NCI-H146 treated with DMSO at 0.1 percent for 48 hours (cell line): ENCODE data around the gene CFAP52.
A peak's percentile ranks its signal among the peaks of the same experiment; 100 is the strongest.
"Not testable (repeated sequence)": the region's sequence is repeated elsewhere in the genome, so short reads cannot be mapped to it uniquely, and the experiment has no call there.

Experiments
- DNase-seq: peaks from one replicate; lab custom pipeline; 2025; ENCODE audit not compliant: unreplicated experiment; lab: John Stamatoyannopoulos, UW

CFAP52 gene, protein sequence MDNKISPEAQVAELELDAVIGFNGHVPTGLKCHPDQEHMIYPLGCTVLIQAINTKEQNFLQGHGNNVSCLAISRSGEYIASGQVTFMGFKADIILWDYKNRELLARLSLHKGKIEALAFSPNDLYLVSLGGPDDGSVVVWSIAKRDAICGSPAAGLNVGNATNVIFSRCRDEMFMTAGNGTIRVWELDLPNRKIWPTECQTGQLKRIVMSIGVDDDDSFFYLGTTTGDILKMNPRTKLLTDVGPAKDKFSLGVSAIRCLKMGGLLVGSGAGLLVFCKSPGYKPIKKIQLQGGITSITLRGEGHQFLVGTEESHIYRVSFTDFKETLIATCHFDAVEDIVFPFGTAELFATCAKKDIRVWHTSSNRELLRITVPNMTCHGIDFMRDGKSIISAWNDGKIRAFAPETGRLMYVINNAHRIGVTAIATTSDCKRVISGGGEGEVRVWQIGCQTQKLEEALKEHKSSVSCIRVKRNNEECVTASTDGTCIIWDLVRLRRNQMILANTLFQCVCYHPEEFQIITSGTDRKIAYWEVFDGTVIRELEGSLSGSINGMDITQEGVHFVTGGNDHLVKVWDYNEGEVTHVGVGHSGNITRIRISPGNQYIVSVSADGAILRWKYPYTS

DNA sequence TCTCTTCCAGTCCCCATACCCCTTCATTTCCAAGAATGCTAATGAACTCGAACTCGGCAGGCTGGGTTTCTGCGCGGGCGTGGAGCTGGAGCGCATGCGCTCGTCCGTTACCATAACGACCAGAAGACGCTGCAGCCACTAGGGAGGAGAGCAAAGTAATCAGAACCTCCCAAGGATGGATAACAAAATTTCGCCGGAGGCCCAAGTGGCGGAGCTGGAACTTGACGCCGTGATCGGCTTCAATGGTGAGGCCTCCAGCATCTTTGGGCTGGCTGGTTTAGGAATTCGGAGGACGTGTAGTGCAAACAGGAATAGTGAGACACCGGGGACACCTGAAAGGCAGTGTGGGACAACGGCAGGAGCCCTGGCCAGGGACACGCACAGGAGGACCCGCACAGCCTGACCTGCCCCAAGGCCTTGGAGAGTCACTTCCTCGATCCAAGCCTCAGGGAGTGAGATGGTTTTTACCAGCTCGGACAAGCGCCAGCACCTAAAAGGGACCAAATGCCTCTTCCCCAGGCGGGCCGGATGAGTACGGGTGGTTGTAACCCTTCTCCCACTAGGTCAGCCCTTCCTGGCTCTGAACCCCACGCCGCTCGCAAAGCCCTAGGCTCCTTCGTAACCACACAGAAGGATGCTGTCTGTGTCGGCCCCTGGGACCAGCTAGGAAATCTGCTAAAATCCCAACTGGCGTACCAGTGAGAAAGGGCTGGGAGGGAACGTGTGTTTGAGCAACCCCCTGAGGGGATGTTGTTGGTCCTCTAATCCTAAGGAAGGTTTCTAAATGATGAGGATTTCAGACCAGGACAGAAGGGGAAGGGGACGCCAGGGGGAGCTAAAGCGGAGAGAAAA, at the start of gene CFAP52:
Gene CFAP52, plus strand, starts transcription at position 122 of the 852 bp plus-strand sequence. Its CDS starts 54 bp downstream, at position 176.
- DNase-seq = peak; percentile 68

DNA sequence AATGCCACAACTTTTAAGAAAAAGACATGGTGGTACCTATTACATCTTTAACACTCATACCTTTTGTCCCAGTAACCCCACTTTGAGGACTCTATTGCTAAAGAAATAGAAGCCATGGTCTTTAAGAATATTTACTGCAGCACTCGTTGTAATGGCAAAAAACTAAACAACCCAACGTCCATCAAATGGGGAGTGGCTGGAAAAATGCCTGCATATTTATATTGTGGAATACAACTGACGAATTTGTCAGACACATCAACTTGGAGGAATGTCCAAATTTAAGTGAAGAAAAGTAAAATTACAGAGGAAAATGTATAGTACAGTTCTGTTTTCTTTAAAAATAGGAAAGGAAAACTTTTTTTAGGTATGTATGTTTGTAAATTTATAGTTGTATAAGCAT, 48.7 kb upstream of the CFAP52 start:
- no peak for DNase-seq

DNA sequence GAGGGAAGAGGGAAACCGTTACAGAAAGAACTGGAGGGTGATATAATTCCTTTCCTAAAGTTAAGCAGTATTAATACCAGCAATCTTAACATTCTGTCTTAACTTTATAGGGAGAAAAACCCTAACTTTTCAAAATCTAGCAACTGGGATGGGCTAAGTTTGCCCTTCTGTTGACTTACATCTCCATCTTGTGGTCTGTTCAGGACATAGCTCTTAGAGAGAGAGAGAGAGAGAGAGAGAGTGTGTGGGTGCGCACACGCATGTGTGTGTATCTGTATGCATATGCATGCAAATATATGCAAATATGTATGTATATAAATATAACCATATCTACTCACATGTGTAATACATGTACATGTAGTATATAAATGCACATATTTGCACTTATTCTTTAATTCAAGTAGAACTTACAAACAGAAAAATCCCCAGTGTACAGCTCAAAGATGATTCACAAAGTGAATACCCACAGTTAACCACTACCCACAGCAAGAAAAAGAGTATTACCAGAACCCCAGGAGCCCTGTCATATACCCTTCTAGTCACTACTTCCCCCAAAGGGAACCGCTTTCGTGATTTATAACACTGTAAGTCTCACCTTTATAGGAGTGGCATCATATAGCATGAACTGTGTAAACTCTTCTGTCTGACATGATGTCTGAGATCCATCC, 47.3 kb upstream of the CFAP52 start:
- DNase-seq = no peak

DNA sequence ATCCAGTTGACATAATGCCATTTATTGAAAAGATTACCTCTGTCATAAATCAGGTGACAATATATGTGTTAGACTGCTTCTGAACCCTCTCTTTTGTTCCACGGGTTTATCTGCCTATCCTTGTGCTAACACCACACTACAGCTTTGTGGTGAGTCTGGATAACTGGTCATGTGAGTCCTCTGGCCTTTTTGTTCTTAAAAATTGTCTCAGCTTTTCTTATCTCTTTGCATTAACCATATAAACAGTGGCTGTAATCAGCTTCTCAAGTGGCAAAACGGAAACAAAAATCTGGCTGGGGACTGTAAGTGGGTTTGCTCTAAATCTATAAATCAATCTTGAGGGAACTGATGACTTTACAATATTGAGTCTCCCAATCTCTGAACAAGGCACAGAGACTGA, 45.4 kb upstream of the CFAP52 start:
- no peak for DNase-seq

DNA sequence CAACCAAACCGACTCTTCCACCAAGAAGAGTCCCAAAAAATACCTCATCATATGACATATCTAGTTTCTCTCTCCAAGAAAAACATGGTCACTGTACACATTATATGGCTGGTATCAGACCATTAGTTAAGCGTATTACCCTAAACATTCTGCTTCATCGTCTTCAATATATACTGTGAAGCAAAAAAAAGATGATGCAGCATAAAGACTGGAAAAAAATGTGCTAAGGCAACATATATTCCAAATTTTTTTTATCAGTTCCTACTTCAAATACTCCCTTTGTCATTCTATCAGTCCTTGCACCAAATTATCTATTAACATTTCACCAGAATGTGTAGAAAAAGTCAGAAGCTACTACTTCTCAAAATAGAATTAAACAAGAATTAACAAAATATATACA, 43.7 kb upstream of the CFAP52 start:
- DNase-seq = no peak

DNA sequence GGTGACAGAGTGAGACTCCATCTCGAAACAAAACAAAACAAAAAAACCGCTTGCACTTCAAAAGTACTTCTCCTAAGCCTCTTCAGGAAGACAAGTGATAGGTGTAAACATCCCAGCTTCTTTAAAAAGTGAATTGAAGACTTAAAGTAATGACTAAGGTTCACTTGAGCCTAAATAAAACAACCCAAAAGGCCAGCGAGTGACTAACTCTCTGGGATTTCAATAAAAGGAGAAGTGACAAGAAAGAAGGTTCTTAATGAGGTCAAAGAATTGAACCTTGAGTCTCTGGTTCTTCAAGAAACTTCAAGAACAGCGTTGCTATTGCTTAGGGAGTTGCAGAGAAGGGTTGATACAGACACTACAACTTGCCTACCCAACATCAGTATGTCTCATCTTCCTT, 43.0 kb upstream of the CFAP52 start:
- DNase-seq = no peak

DNA sequence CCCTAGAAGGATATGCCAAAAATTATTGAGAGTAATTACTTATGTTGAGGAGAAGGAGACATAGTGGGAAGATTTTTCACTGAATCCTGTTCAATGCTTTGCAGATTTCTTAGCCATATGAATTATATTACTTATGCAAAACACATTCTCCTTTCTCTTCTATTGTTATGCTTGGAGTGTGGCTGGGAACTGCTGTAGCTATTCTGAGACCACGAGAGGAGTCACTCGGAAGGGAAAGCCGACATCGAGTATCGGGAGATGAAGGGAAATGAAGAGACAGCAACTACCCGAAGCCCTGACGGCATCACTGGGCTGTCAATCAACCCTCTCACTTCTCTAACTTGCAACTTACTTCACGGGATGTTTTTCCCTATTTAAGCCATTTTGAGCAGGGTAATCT, 40.4 kb upstream of the CFAP52 start:
- no peak for DNase-seq

DNA sequence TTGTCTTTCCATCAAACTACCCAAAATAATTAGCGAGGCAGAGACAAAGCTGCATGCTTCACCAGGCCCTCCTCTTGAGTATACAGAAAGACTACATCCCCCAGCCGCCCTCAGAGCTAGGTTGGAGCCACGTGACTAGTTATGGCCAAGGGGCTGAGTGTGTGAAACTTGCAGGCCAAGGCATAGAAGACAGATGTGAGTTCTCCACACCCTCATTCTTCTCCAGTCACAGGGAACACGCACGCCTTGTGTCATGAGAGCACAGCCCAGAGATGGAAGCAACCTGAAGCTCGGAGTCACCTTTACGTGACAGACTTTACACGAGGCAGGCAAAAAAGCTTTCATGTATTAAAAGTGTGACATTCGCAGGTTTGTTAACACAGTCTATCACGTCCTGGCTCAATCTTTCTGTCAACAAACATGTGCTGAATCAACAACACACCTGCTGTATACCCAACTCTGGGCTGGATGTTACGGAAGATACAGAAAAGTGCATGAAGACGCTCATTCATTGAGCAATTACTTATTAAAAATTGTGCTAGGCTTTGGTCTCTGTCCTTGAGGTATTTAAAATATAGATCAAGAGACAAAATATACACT, 39.2 kb upstream of the CFAP52 start:
- no peak for DNase-seq

DNA sequence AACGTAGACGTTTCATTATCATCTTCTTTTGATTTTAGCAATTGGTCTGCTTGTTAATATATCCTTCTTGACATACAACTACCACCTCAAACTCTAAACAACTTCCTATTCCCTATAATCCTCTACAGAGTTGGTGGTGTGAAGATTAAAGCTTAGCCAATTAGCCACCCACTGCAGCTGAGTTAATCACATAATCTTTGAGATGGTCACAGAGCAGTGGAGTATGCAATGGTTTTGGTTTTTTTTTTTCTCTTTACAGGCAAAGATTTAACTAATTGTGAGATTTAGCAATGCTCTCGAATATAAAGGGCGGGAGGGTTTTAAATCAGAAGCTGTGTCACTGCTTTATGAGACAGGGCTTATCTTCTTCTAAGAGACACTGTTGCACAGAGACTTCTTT, 37.8 kb upstream of the CFAP52 start:
- DNase-seq = no peak

DNA sequence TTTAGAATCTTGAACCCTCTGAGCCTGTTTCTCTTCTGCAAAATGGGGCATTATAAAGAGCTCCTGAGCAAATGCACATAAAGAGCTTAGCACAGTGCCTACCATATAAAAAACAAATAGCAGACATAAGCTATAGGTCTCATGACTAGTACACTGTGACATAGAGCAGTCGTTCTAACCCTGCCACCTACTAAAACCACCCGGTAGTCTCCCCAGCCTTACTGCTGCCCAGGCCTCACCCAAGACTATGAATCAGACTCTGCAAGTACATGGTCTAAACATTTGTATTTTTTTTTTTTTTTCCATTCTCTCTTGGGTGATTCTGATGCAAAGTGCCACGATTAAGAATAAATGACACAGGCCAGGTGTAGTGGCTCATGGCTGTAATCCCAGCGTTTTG, 34.7 kb upstream of the CFAP52 start:
- DNase-seq = no peak

DNA sequence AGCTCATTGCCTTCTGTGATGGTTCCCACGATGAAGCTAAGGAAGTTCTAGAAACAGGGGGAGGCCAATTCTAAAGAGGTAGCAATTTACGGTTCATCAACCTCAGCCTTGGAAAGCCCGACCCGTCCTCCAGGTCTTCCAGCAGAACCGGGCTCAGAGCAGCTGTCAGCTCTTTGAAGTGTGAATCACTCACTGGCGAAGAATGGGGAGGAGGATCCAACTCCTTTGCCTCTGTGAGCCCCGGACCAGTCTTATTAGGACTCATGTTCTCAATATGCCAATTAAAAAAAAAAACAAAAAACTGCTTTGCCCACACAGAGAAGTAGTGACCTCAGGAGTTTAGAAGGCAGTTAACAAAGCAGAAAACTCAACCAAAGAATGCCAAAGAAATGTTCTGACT, 32.2 kb upstream of the CFAP52 start:
- DNase-seq = no peak

DNA sequence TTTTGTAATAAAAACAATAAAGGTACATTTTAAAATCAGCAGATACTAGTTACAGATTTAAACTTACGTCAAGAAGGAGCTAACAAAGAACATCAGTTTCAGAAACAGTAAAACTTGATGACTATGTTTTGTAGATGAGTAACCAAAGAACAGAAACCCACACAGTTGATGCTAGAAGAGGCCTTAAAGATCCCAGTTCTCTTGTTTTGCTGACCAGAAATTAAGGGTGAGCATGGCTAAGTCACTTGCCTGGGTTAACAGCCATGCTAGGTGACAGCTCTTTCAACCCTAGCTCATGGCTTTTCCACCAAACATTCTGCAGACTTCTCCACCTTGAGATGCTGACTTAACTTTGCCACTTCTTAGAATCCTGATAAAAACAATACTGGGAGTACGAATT, 27.2 kb upstream of the CFAP52 start:
- no peak for DNase-seq

DNA sequence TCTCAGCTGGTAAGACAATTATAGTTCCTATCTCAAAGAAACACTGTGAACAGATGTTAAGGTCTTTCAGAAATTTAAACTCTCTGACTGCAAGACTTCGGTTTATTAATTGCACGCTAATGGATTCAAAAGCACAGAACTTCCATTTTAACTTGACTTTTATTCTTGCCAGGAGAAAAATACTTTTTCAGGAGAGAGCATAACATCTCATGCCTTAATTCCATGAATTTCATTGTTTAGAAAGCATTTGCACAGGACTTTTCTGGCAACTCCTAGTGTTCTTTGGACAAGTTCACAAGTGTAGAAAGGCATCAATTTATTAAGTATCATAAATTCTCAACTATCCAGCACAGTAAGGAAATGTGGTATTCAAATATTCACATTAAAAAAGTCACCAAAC, 23.3 kb upstream of the CFAP52 start:
- no peak for DNase-seq

DNA sequence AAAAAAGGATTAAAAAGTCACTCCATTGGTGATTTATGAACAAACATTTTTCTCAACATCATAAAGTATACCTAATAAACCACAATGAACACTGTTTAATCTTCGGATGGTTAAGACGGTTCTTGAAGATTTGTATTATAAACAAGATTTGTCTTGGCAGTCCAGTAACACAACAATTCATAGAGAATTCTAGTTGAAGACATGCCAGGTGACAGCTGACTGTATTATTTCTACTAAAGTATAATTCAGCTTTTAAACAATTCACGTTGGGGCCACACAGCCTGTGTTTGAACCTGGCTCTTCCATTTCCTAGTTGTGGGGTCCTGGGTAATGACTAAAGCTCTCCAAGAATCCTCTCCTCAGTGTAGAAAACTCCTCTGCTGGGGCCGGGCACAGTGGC, 22.8 kb upstream of the CFAP52 start:
- no peak for DNase-seq

DNA sequence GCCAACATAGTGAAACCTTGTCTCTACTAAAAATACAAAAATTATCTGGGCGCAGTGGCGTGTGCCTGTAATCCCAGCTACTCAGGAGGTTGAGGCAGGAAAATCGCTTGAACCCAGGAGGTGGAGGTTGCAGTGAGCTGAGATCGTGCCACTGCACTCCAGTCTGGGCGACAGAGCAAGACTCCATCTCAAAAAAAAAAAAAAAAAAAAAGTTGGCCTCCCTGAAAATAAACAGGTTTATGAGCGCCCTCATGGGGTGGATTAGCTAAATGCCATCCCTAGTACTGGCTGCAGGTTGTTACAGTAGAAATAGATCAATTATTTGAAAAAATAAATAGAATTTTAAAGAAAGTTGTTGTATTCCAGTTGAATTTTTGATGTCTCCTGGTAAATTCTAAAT, 21.7 kb upstream of the CFAP52 start:
- peak; percentile 20 for DNase-seq

DNA sequence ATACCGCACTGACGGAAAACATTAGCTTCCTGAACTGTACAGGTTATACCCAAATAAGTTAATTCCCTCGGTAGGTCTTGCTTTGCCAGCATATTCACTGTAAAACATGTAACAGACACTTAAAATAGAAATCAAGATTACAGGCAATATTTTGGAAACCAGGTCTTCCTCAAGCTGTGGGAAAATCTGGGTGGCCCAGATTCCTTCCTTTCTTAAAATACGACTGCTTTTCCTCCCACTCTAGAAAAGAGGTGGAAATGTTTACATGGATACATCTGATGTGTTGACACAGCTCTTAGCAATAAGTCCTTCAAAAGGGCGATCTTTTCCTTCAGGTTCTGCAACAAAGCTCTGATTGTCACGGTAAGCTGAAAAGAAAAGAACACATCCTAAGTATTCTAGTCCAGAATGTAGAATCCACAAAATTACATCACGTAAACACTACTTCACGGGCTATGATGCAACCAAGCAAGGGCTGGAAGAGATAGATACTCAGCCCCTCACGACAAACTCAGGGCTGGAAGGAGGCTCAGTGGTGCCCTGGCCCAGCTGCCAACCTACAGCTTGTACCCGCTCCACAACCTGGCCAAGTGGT, 19.2 kb upstream of the CFAP52 start:
- DNase-seq = no peak

DNA sequence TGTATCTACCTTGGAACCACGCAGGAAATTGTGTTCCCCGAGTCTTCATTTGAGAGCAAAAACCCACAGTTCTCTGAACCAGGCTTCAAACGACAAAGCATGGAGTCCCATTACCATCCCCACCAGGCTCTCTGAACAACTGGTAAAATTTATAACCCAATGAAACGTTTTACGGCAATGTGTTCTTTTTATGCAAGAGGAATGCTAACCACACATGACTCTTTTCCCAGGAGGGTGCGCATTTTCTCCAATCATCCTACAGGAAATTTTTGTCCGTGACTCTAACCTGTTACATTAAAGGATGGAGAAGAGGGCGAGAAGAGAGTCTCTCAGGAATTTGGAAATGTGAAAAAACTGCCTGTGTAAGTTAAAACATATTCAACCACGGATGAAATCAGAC, 18.6 kb upstream of the CFAP52 start:
- DNase-seq = no peak

DNA sequence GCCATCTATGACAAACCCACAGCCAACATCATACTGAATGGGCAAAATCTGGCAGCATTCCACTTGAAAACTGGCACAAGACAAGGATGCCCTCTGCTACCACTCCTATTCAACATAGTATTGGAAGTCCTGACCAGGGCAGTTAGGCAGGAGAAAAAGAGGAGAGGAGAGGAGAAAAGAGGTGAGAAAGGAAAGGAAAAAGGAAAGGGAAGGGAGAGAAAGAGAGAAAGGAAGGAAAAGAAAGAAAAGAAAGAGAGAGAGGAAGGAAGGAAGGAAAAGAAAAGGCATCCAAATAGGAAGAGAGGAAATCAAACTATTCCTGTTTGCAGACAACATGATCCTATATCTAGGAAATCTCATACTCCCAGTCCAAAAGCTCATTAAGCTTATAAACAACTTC, 12.3 kb upstream of the CFAP52 start:
- no peak for DNase-seq

DNA sequence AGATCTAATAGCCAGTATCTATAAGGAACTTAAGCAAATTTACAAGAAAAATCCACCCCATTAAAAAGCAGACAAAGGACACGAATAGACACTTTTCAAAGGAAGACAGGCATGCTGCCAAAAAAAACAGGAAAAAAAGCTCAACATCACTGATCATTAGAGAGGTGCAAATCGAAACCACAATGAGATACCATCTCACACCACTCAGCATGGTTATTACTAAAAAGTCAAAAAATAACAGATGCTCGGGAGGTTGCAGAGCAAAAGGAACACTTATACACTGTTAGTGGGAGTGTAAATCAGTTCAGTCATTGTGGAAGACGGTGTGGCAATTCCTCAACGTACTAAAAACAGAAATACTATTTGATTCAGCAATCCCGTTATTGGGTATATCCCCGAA, 10.4 kb upstream of the CFAP52 start:
- peak; percentile 39 for DNase-seq

DNA sequence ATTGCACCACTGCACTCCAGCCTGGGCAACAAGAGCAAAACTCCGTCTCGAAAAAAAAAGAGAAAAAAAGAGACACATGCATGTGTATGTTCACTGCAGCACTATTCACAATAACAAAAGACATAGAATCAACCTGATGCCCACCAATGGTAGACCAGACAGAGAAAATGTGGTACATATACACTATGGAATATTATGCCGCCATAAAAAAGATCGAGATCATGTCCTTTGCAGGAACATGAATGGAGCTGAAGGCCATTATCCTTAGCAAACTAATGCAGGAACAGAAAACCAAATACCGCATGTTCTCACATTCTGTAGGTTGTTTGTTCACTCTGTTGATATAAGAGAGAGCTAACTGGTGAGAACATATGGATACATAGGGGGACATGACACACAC, 9.7 kb upstream of the CFAP52 start:
- DNase-seq = not testable (repeated sequence)

DNA sequence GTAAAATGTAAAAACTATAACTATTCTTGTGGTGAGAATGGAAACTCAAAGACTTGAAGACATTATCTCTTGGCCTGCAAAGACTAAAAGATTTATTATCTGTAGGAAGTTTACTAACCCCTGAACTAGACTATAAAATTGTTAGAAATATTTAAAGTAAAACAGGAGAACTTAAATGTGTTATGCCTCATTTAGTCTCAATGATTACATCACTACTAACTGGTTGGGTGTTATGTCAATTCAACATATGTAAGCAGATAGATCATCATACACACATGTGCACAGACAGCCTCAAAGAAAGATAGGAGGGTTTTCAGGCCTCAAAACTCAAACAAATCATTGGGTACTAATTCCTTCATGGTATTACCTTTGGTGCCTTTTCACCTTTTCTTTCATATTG, 8.4 kb upstream of the CFAP52 start:
- no peak for DNase-seq
